ENCODE measurements around the gene GP1BA.
A peak's percentile ranks its signal among the peaks of the same experiment; 100 is the strongest.

The GP1BA gene

GRCh38 chr17:4938688-4939545 lies 6.8 kb downstream of the GP1BA start:
- peak; percentile 42 for DNase-seq (ENCODE audit: low spot score)

- DNase-seq (ENCODE audit: low spot score), result peak; percentile 17
Measured at GRCh38 chr17:4939546-4939795, 7.4 kb downstream of the GP1BA start.

- DNase-seq (ENCODE audit: low spot score), result peak; percentile 99
Measured at GRCh38 chr17:4939796-4940554, 7.9 kb downstream of the GP1BA start, which contains the start of the genes RNF167 and SLC25A11. RNF167 (plus strand) TSS chr17:4940268; CDS start chr17:4940910, 642 bp downstream. SLC25A11 (minus strand) TSS chr17:4940046; CDS start chr17:4939910, 136 bp downstream.

- peak; percentile 90 for DNase-seq (ENCODE audit: low spot score)
Measured at GRCh38 chr17:4940555-4941318, 8.7 kb downstream of the GP1BA start.

- DNase-seq (ENCODE audit: low spot score), result no peak
Measured at GRCh38 chr17:4941319-4941610, 9.2 kb downstream of the GP1BA start.

GRCh38 chr17:4942760-4943508 lies 10.9 kb downstream of the GP1BA start:
- no peak for DNase-seq (ENCODE audit: low spot score)

- DNase-seq (ENCODE audit: low spot score), result no peak
Measured at GRCh38 chr17:4944163-4944553, 12.1 kb downstream of the GP1BA start.

- no peak for DNase-seq (ENCODE audit: low spot score)
Measured at GRCh38 chr17:4944554-4945175, 12.6 kb downstream of the GP1BA start.

GRCh38 chr17:4945176-4945943 lies 13.3 kb downstream of the GP1BA start:
- peak; percentile 96 for DNase-seq (ENCODE audit: low spot score)

GRCh38 chr17:4945944-4946280 lies 13.8 kb downstream of the GP1BA start:
- peak; percentile 50 for DNase-seq (ENCODE audit: low spot score)

GRCh38 chr17:4946312-4946976 lies 14.4 kb downstream of the GP1BA start:
- no peak for DNase-seq (ENCODE audit: low spot score)

GRCh38 chr17:4947010-4947410 lies 14.9 kb downstream of the GP1BA start:
- DNase-seq (ENCODE audit: low spot score), result peak; percentile 55

- DNase-seq (ENCODE audit: low spot score), result peak; percentile 73
Measured at GRCh38 chr17:4947411-4948165, 15.5 kb downstream of the GP1BA start.

GRCh38 chr17:4948166-4948930 lies 16.3 kb downstream of the GP1BA start, which contains the start of gene PFN1:
PFN1 (minus strand) TSS chr17:4948530; CDS start chr17:4948394, 136 bp downstream.
- peak; percentile 89 for DNase-seq (ENCODE audit: low spot score)

GRCh38 chr17:4948931-4949320 lies 16.8 kb downstream of the GP1BA start:
- peak; percentile 90 for DNase-seq (ENCODE audit: low spot score)

GRCh38 chr17:4949321-4950074 lies 17.4 kb downstream of the GP1BA start:
- peak; percentile 78 for DNase-seq (ENCODE audit: low spot score)

- DNase-seq (ENCODE audit: low spot score), result peak; percentile 53
Measured at GRCh38 chr17:4950075-4950745, 18.1 kb downstream of the GP1BA start.
